Measurements from ENCODE around the gene IFITM2. TPM values are rescaled to one million over a fixed set of nuclear protein-coding genes. Genes with fewer than 3 reads are reported as not detected.
A peak's percentile ranks its signal among the peaks of the same experiment; 100 is the strongest.

The IFITM2 gene
- total and polyA plus RNA-seq, 2 of the 4 experiments (the other 2 are of a cell fraction), result 31.2 to 564 TPM

DNA sequence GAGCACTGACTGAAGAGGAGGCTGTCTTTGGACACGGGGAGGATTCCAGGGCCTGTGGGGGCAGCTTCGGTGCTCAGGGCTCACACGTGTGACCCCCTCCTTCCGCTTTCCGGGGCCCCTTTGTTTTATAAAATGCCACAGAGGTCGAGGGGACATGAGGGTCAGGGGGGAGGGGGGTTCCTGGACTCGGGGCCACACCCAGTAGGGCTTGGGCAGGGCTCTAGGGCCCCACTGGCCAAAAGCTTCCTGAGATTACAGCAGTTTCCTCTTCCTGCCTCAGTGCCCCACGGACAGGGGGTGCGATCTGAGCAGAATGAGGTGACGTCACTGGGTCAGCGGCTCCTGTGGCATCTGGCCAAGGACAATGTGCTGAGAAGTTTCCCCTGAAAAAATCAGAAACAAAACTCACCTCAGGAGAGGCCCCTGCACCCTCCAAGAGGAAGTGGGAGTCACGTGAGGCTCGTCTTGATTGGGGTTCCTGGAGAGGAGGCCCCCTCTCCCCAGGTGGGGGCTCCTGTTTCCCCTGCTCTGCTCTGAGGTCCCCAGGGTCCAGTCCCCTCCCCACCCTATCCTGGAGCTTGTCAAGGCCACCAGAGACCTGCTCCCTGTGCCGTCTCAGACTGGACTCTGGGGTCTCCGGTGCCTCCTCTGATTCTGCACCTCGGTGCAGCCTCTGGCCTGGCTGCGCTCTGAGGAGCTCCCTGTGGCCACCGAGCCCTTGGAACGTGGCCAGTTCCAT lies 19.4 kb downstream of the IFITM2 start:
- H2BK20ac ChIP-seq (ENCODE audit: low read depth, low read length), result peak overlapping the region; percentile 40; the same call in 1 of the 2 replicates
- H3K4ac ChIP-seq (ENCODE audit: low read depth, low read length), result peak overlapping the region; percentile 66
- ChIA-PET POLR2A (ENCODE audit: unreplicated experiment) (no interaction called here), CTCF (no interaction called here)
- H2AFZ ChIP-seq (replicated peaks; ENCODE audit: low read length, poor library complexity), result peak overlapping the region; percentile 87
- no peak overlapping the region for H3K4me3 ChIP-seq (ENCODE audit: insufficient read depth, low read depth, low read length)
- H3K9me3 ChIP-seq (ENCODE audit: control insufficient read depth, insufficient read depth, low read length), result no peaks in the 10 kb centered on the region
- H4K5ac ChIP-seq (ENCODE audit: low read depth, low read length), result peak overlapping the region; percentile 70
- peak overlapping the region; percentile 26; the same call in 1 of the 2 replicates for H4K91ac ChIP-seq (ENCODE audit: insufficient read depth, low read depth, low read length)
- H2BK5ac ChIP-seq (ENCODE audit: low read depth, low read length, poor library complexity, severe bottlenecking), result no peak overlapping the region
- H3K27ac ChIP-seq (ENCODE audit: insufficient read depth, low read length), result peak overlapping the region; percentile 43
- peak overlapping the region; percentile 65 for H3K18ac ChIP-seq (ENCODE audit: low read depth, low read length)
- TF ChIP-seq RAD21 (IDR thresholded peaks at IDR 0.05; ENCODE audit: low read length), result no peak
- no peak for TF ChIP-seq MAZ (IDR thresholded peaks at IDR 0.05; ENCODE audit: borderline replicate concordance, low read depth, low read length)
- no peak for TF ChIP-seq RFX5 (IDR thresholded peaks at IDR 0.05; ENCODE audit: low read depth, low read length)
- no peak for TF ChIP-seq SMC3 (IDR thresholded peaks at IDR 0.05; ENCODE audit: low read depth, low read length)
- TF ChIP-seq, protein P1, sequence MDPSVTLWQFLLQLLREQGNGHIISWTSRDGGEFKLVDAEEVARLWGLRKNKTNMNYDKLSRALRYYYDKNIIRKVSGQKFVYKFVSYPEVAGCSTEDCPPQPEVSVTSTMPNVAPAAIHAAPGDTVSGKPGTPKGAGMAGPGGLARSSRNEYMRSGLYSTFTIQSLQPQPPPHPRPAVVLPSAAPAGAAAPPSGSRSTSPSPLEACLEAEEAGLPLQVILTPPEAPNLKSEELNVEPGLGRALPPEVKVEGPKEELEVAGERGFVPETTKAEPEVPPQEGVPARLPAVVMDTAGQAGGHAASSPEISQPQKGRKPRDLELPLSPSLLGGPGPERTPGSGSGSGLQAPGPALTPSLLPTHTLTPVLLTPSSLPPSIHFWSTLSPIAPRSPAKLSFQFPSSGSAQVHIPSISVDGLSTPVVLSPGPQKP (IDR thresholded peaks at IDR 0.05; ENCODE audit: borderline replicate concordance, low read depth, low read length), result no peak
- TF ChIP-seq, protein P2, sequence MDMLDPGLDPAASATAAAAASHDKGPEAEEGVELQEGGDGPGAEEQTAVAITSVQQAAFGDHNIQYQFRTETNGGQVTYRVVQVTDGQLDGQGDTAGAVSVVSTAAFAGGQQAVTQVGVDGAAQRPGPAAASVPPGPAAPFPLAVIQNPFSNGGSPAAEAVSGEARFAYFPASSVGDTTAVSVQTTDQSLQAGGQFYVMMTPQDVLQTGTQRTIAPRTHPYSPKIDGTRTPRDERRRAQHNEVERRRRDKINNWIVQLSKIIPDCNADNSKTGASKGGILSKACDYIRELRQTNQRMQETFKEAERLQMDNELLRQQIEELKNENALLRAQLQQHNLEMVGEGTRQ (IDR thresholded peaks at IDR 0.05; ENCODE audit: low read depth, low read length), result no peak
- no peak for TF ChIP-seq BHLHE40 (IDR thresholded peaks at IDR 0.05; ENCODE audit: low read depth, low read length)
- TF ChIP-seq, protein P3, sequence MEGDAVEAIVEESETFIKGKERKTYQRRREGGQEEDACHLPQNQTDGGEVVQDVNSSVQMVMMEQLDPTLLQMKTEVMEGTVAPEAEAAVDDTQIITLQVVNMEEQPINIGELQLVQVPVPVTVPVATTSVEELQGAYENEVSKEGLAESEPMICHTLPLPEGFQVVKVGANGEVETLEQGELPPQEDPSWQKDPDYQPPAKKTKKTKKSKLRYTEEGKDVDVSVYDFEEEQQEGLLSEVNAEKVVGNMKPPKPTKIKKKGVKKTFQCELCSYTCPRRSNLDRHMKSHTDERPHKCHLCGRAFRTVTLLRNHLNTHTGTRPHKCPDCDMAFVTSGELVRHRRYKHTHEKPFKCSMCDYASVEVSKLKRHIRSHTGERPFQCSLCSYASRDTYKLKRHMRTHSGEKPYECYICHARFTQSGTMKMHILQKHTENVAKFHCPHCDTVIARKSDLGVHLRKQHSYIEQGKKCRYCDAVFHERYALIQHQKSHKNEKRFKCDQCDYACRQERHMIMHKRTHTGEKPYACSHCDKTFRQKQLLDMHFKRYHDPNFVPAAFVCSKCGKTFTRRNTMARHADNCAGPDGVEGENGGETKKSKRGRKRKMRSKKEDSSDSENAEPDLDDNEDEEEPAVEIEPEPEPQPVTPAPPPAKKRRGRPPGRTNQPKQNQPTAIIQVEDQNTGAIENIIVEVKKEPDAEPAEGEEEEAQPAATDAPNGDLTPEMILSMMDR (conservative IDR thresholded peaks at IDR 0.05; ENCODE audit: low read depth, low read length), result no peak
- no peak for TF ChIP-seq POLR2A (IDR thresholded peaks at IDR 0.05; ENCODE audit: low read depth, low read length)
- no peak for TF ChIP-seq NFE2L2 (IDR thresholded peaks at IDR 0.05; ENCODE audit: low read depth, low read length)
- TF ChIP-seq CEBPB (IDR thresholded peaks at IDR 0.05; ENCODE audit: low read depth, low read length), result no peak
- TF ChIP-seq MXI1 (IDR thresholded peaks at IDR 0.05; ENCODE audit: borderline replicate concordance, low read depth, low read length), result no peak
- no peak for TF ChIP-seq MAFK (IDR thresholded peaks at IDR 0.05; ENCODE audit: low read depth, low read length)
- TF ChIP-seq CHD1 (IDR thresholded peaks at IDR 0.05; ENCODE audit: low read depth, low read length), result no peak
- peak; percentile 25 for ATAC-seq (ENCODE audit: low read depth)
- DNase-seq, result peak; percentile 42
- H3K14ac ChIP-seq (replicated peaks; ENCODE audit: low read depth, low read length), result peak overlapping the region; percentile 10; the same call in 1 of the 2 replicates
- dilution Hi-C loops (cut with HindIII; ENCODE audit: low sequenced_read_pairs, unreplicated experiment) (no loop called here), in situ Hi-C loops (cut with MboI; ENCODE audit: low sequenced_read_pairs) (no loop called here), intact Hi-C loops (cut with micrococcal nuclease) (no loop called here)
- peak overlapping the region; percentile 70 for H2AK9ac ChIP-seq (replicated peaks; ENCODE audit: low read depth, low read length, poor library complexity)
- H3K36me3 ChIP-seq (ENCODE audit: control insufficient read depth, insufficient read depth, low read length), result no peaks in the 10 kb centered on the region
- H4K8ac ChIP-seq (ENCODE audit: low read depth in 2 of 2, low read length in 2 of 2), result peak overlapping the region; percentile 49 to 84
- 0 out of 3 replicates have a peak overlapping the region, but pooled peaks have one; percentile 37 for H2BK15ac ChIP-seq (ENCODE audit: low read depth, low read length)
- H3K4me2 ChIP-seq (ENCODE audit: low read depth, low read length), result no peak overlapping the region
- H2AK5ac ChIP-seq (ENCODE audit: low read depth, low read length), result no peak overlapping the region; the same call in 1 of the 2 replicates
- BruUV-seq (replicated peaks), result no TSS peak
- H3K56ac ChIP-seq (ENCODE audit: extremely low read depth, insufficient read depth, low read length), result no peak overlapping the region
- H3K27me3 ChIP-seq (ENCODE audit: control insufficient read depth, insufficient read depth, low read length), result no peaks in the 10 kb centered on the region
- 0 out of 2 replicates have a peak overlapping the region, but pooled peaks have one; percentile 4 for H3K9ac ChIP-seq (ENCODE audit: low read depth, low read length)
- 32% methylated on average over 5 of the region's 19 CpGs; no CpG with 5 or more reads in 1 of the 2 experiments for WGBS, 2 experiments (ENCODE audit: extremely low coverage in 2 of 2, insufficient read length in 1 of 2)
- H2BK120ac ChIP-seq (ENCODE audit: low read depth, low read length), result peak overlapping the region; percentile 61
- no peak overlapping the region for H3K23ac ChIP-seq (ENCODE audit: low read depth, low read length)
- no peaks in the 10 kb centered on the region for H3K79me1 ChIP-seq (ENCODE audit: low read depth in 1 of 2, low read length in 2 of 2)
- H4K20me1 ChIP-seq (ENCODE audit: insufficient read depth, low read length), result no peaks in the 10 kb centered on the region
- no peaks in the 10 kb centered on the region for H3K9me1 ChIP-seq (ENCODE audit: insufficient read depth, low read length)
- H3K4me1 ChIP-seq (ENCODE audit: control insufficient read depth, insufficient read depth, low read length), result peaks cover 13% of the 10 kb centered on the region

Measured in IMR-90 (cell line).